Measurements from ENCODE around the gene NADSYN1. TPM values are rescaled to one million over a fixed set of nuclear protein-coding genes. Genes with fewer than 3 reads are reported as not detected.
"Not testable (repeated sequence)": the region's sequence is repeated elsewhere in the genome, so short reads cannot be mapped to it uniquely, and the experiment has no call there.

NADSYN1 gene
- total and polyA plus RNA-seq, 4 experiments from 2014 or later: 35.9 to 243 (median 136) TPM

GRCh38 chr11:71418643-71419042 is 34.4 kb upstream of the NADSYN1 start:
- H3K4me3 Mint-ChIP-seq: no peak overlapping the region
- Histone ChIP-seq H3K4me1 (ENCODE audit: insufficient read depth, low read length) (no peaks in the 10 kb centered on the region), H3K27me3 (ENCODE audit: insufficient read depth, low read length) (no peaks in the 10 kb centered on the region), H3K9me3 (ENCODE audit: control insufficient read depth in 1 of 2, low read length in 2 of 2) (no peaks in the 10 kb centered on the region), H3K4me3 (ENCODE audit: low read length in 2 of 2) (no peak overlapping the region), H3K27ac (ENCODE audit: low read depth, low read length) (no peak overlapping the region), H3K36me3 (ENCODE audit: insufficient read depth, low read length) (no peaks in the 10 kb centered on the region)
- H3K4me1 Mint-ChIP-seq: no peaks in the 10 kb centered on the region
- no peaks in the 10 kb centered on the region for H3K36me3 Mint-ChIP-seq
- ChIA-PET CTCF (ENCODE audit: partially characterized antibody) (no interaction called here), POLR2A (ENCODE audit: partially characterized antibody) (no interaction called here)
- peaks cover 0 to 4% (median 0%) of the 10 kb centered on the region in 8 donors for H3K9me3 Mint-ChIP-seq
- H3K27me3 Mint-ChIP-seq: peaks cover 0 to 8% of the 10 kb centered on the region in 2 donors
- intact Hi-C loops (cut with micrococcal nuclease): no loop called here
- no peak overlapping the region for H3K27ac Mint-ChIP-seq
- no peak for DNase-seq

- intact Hi-C loops (cut with micrococcal nuclease): no loop called here
- no peak overlapping the region for H3K27ac Mint-ChIP-seq
- peaks cover 0 to 2% (median 0%) of the 10 kb centered on the region in 8 donors for H3K9me3 Mint-ChIP-seq
- Histone ChIP-seq H3K27me3 (ENCODE audit: insufficient read depth, low read length) (no peaks in the 10 kb centered on the region), H3K36me3 (ENCODE audit: insufficient read depth, low read length) (no peaks in the 10 kb centered on the region), H3K4me3 (ENCODE audit: low read length in 2 of 2) (no peak overlapping the region), H3K9me3 (ENCODE audit: control insufficient read depth in 1 of 2, low read length in 2 of 2) (no peaks in the 10 kb centered on the region), H3K27ac (ENCODE audit: low read depth, low read length) (no peak overlapping the region), H3K4me1 (ENCODE audit: insufficient read depth, low read length) (no peaks in the 10 kb centered on the region)
- H3K27me3 Mint-ChIP-seq: peaks cover 0 to 5% of the 10 kb centered on the region in 2 donors
- ChIA-PET CTCF (ENCODE audit: partially characterized antibody) (no interaction called here), POLR2A (ENCODE audit: partially characterized antibody) (no interaction called here)
- H3K36me3 Mint-ChIP-seq: no peaks in the 10 kb centered on the region
- DNase-seq: no peak
- H3K4me3 Mint-ChIP-seq: no peak overlapping the region
- no peaks in the 10 kb centered on the region for H3K4me1 Mint-ChIP-seq
Observed at GRCh38 chr11:71420455-71421241, 32.4 kb upstream of the NADSYN1 start.

GRCh38 chr11:71421392-71421950 is 31.5 kb upstream of the NADSYN1 start:
- Mint-ChIP-seq H3K36me3 (no peaks in the 10 kb centered on the region), H3K4me3 (no peak overlapping the region), H3K4me1 (no peaks in the 10 kb centered on the region), H3K27me3 (peaks cover 0 to 5% of the 10 kb centered on the region in 2 donors), H3K27ac (no peak overlapping the region), H3K9me3 (no peaks in the 10 kb centered on the region)
- H3K4me3 ChIP-seq (ENCODE audit: low read length in 2 of 2): no peak overlapping the region
- no peak overlapping the region for H3K27ac ChIP-seq (ENCODE audit: low read depth, low read length)
- H3K4me1 ChIP-seq (ENCODE audit: insufficient read depth, low read length): no peaks in the 10 kb centered on the region
- intact Hi-C loops (cut with micrococcal nuclease): no loop called here
- POLR2A ChIA-PET (ENCODE audit: partially characterized antibody): no interaction called here
- no peaks in the 10 kb centered on the region for H3K27me3 ChIP-seq (ENCODE audit: insufficient read depth, low read length)
- no peaks in the 10 kb centered on the region for H3K36me3 ChIP-seq (ENCODE audit: insufficient read depth, low read length)
- H3K9me3 ChIP-seq (ENCODE audit: control insufficient read depth in 1 of 2, low read length in 2 of 2): no peaks in the 10 kb centered on the region
- no peak for DNase-seq
- CTCF ChIA-PET (ENCODE audit: partially characterized antibody): no interaction called here

GRCh38 chr11:71422318-71422717 is 30.7 kb upstream of the NADSYN1 start:
- H3K27me3 Mint-ChIP-seq; intact Hi-C loops (cut with micrococcal nuclease): not testable (repeated sequence)

GRCh38 chr11:71423181-71423790 is 29.7 kb upstream of the NADSYN1 start:
- H3K4me1 Mint-ChIP-seq: no peaks in the 10 kb centered on the region
- Histone ChIP-seq H3K27me3 (ENCODE audit: insufficient read depth, low read length) (no peaks in the 10 kb centered on the region), H3K4me1 (ENCODE audit: insufficient read depth, low read length) (no peaks in the 10 kb centered on the region), H3K4me3 (ENCODE audit: low read length in 2 of 2) (no peak overlapping the region), H3K27ac (ENCODE audit: low read depth, low read length) (no peak overlapping the region), H3K36me3 (ENCODE audit: insufficient read depth, low read length) (no peaks in the 10 kb centered on the region), H3K9me3 (ENCODE audit: control insufficient read depth in 1 of 2, low read length in 2 of 2) (no peaks in the 10 kb centered on the region)
- intact Hi-C loops (cut with micrococcal nuclease): no loop called here
- H3K36me3 Mint-ChIP-seq: no peaks in the 10 kb centered on the region
- no peak overlapping the region for H3K27ac Mint-ChIP-seq
- POLR2A ChIA-PET (ENCODE audit: partially characterized antibody): no interaction called here
- CTCF ChIA-PET (ENCODE audit: partially characterized antibody): no interaction called here
- DNase-seq: no peak
- H3K9me3 Mint-ChIP-seq: peaks cover 0 to 2% (median 0%) of the 10 kb centered on the region in 8 donors
- no peak overlapping the region for H3K4me3 Mint-ChIP-seq
- H3K27me3 Mint-ChIP-seq: peaks cover 0 to 2% of the 10 kb centered on the region in 2 donors

More at GRCh38 chr11:71422318-71422717, 30.7 kb upstream of the NADSYN1 start:
- CTCF ChIA-PET (ENCODE audit: partially characterized antibody); H3K27me3 ChIP-seq (ENCODE audit: insufficient read depth, low read length); H3K27ac ChIP-seq (ENCODE audit: low read depth, low read length); DNase-seq; H3K9me3 Mint-ChIP-seq; H3K4me1 ChIP-seq (ENCODE audit: insufficient read depth, low read length); H3K4me3 Mint-ChIP-seq; POLR2A ChIA-PET (ENCODE audit: partially characterized antibody); H3K27ac Mint-ChIP-seq; H3K4me3 ChIP-seq (ENCODE audit: low read length in 2 of 2); H3K36me3 Mint-ChIP-seq; H3K9me3 ChIP-seq (ENCODE audit: control insufficient read depth in 1 of 2, low read length in 2 of 2); H3K4me1 Mint-ChIP-seq; H3K36me3 ChIP-seq (ENCODE audit: insufficient read depth, low read length): not testable (repeated sequence)

- Mint-ChIP-seq H3K4me1 (peaks cover 0 to 1% (median 0%) of the 10 kb centered on the region in 4 donors), H3K9me3 (peaks cover 0 to 2% (median 0%) of the 10 kb centered on the region in 8 donors), H3K4me3 (no peak overlapping the region), H3K36me3 (no peaks in the 10 kb centered on the region), H3K27ac (no peak overlapping the region), H3K27me3 (peaks cover 1 to 2% of the 10 kb centered on the region in 2 donors)
- H3K36me3 ChIP-seq (ENCODE audit: insufficient read depth, low read length): no peaks in the 10 kb centered on the region
- POLR2A ChIA-PET (ENCODE audit: partially characterized antibody): no interaction called here
- H3K27me3 ChIP-seq (ENCODE audit: insufficient read depth, low read length): no peaks in the 10 kb centered on the region
- H3K4me3 ChIP-seq (ENCODE audit: low read length in 2 of 2): no peak overlapping the region
- H3K4me1 ChIP-seq (ENCODE audit: insufficient read depth, low read length): no peaks in the 10 kb centered on the region
- CTCF ChIA-PET (ENCODE audit: partially characterized antibody): no interaction called here
- H3K27ac ChIP-seq (ENCODE audit: low read depth, low read length): no peak overlapping the region
- intact Hi-C loops (cut with micrococcal nuclease): no loop called here
- no peak for DNase-seq
- H3K9me3 ChIP-seq (ENCODE audit: control insufficient read depth in 1 of 2, low read length in 2 of 2): no peaks in the 10 kb centered on the region
Observed at GRCh38 chr11:71425409-71425808, 27.6 kb upstream of the NADSYN1 start.

GRCh38 chr11:71425860-71426259 is 27.1 kb upstream of the NADSYN1 start:
- peaks cover 1% of the 10 kb centered on the region in 2 donors for H3K27me3 Mint-ChIP-seq

More at GRCh38 chr11:71425860-71426259, 27.1 kb upstream of the NADSYN1 start:
- peaks cover 0 to 1% (median 0%) of the 10 kb centered on the region in 4 donors for H3K4me1 Mint-ChIP-seq
- Histone ChIP-seq H3K4me3 (ENCODE audit: low read length in 2 of 2) (no peak overlapping the region), H3K4me1 (ENCODE audit: insufficient read depth, low read length) (no peaks in the 10 kb centered on the region), H3K27me3 (ENCODE audit: insufficient read depth, low read length) (no peaks in the 10 kb centered on the region), H3K36me3 (ENCODE audit: insufficient read depth, low read length) (no peaks in the 10 kb centered on the region), H3K27ac (ENCODE audit: low read depth, low read length) (no peak overlapping the region), H3K9me3 (ENCODE audit: control insufficient read depth in 1 of 2, low read length in 2 of 2) (no peaks in the 10 kb centered on the region)
- POLR2A ChIA-PET (ENCODE audit: partially characterized antibody): no interaction called here
- intact Hi-C loops (cut with micrococcal nuclease): no loop called here
- H3K4me3 Mint-ChIP-seq: no peak overlapping the region
- DNase-seq: no peak
- H3K9me3 Mint-ChIP-seq: peaks cover 0 to 2% (median 0%) of the 10 kb centered on the region in 8 donors
- CTCF ChIA-PET (ENCODE audit: partially characterized antibody): no interaction called here
- H3K27ac Mint-ChIP-seq: no peak overlapping the region
- H3K36me3 Mint-ChIP-seq: no peaks in the 10 kb centered on the region

Measured in CD4-positive, alpha-beta memory T cell (primary cell).